Mucosa of descending colon (tissue), 3 donors: ENCODE measurements around the gene FASTKD3. TPM values are rescaled to one million over a fixed set of nuclear protein-coding genes. Genes with fewer than 3 reads are reported as not detected.
A peak's percentile ranks its signal among the peaks of the same experiment; 100 is the strongest.

ENCODE experiments used
- ATAC-seq: fragments of 200-7000 bp; cut with Tn5 transposase; one replicate; pipeline ENCODE4 v1.9.1; 2020; ENCODE audit warnings: mild to moderate bottlenecking, moderate library complexity
- DNase-seq, 3 donors: peaks; one replicate each; pipeline ENCODE4 v3.0.0-alpha.2; 2020
- H3K36me3 ChIP-seq: fragments of 200-600 bp; one replicate; pipeline ENCODE4 v1.8.0; 2021; ENCODE audit warnings: low read depth, mild to moderate bottlenecking
- H3K4me1 ChIP-seq: fragments of 200-600 bp; one replicate; pipeline ENCODE4 v1.8.0; 2021; ENCODE audit warnings: low read depth, mild to moderate bottlenecking
- H3K4me3 ChIP-seq: fragments of 200-600 bp; one replicate; pipeline ENCODE4 v1.8.0; 2021; ENCODE audit warnings: mild to moderate bottlenecking
- H3K9me3 ChIP-seq: fragments of 200-600 bp; one replicate; pipeline ENCODE4 v1.8.0; 2021; ENCODE audit warnings: mild to moderate bottlenecking
- intact Hi-C, 2 donors: fragments of 100-400 bp; cut with DNase I in 1 of 2; cut with micrococcal nuclease in 1 of 2; formaldehyde crosslinking; loops; one replicate each; pipeline versions ENCODE4 v1.11.0 to v1.11.1; 2022; cut with DNase I, micrococcal nuclease
- total RNA-seq, 3 donors: library from RNA; stranded (reverse); fragmentation: NEBNext Ultra II Directional in 2 of 3; extraction: Animal tissue kit (Norgen Biotek cat#: 25700) in 2 of 3; gene quantifications; one replicate each; pipeline versions ENCODE4 v1.2.1 to v1.2.4, GENCODE V29; 2021 to 2023
- TF ChIP-seq, protein P1 (sequence below): fragments of 200-600 bp; IDR thresholded peaks from one replicate; pipeline ENCODE4 v1.8.0; 2022; ENCODE audit warnings: antibody characterized with exemption, mild to moderate bottlenecking
- donor health status: DM: no; HTN: no; CAD: no; lungs with moderate emphysema.
- donor health status: DM: no; HTN: no; CAD: no.
- donor health status: DM: no; HTN: yes; CAD: no.

FASTKD3 gene
- total RNA-seq, 3 donors from 2014 or later, result 9.2 to 11.7 (median 9.5) TPM

DNA sequence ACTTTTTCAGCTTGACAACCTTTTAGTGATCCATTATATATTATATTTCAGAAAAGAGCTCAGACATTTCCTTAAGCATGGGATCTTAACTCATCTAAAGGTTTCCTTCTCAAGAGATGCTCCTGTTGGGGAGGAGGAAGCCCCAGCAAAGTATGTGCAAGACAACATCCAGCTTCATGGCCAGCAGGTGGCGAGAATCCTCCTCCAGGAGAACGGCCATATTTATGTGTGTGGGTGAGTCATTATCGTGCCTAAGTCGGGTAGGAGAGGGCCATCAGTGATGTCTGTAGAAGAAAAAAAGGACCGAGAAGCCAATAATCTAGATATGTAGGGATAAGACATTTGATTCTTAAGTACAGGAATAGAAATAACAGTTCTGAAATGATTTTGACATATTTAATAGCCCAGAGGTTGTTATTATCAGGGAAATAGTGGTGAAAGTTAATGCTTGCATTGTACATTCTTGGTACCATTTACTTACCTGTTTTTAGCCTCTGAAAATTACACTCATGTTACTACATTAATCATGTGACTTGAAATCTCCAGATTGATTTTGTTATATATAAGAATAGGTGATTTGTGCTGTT, 28.3 kb upstream of the FASTKD3 start:
- Histone ChIP-seq H3K4me3 (no peak overlapping the region), H3K9me3 (no peaks in the 10 kb centered on the region), H3K4me1 (peaks cover 3% of the 10 kb centered on the region), H3K36me3 (no peaks in the 10 kb centered on the region)
- ATAC-seq (peak; percentile 49), DNase-seq (peak in 1 of 3 donors; percentile 16)
- TF ChIP-seq, protein P1, sequence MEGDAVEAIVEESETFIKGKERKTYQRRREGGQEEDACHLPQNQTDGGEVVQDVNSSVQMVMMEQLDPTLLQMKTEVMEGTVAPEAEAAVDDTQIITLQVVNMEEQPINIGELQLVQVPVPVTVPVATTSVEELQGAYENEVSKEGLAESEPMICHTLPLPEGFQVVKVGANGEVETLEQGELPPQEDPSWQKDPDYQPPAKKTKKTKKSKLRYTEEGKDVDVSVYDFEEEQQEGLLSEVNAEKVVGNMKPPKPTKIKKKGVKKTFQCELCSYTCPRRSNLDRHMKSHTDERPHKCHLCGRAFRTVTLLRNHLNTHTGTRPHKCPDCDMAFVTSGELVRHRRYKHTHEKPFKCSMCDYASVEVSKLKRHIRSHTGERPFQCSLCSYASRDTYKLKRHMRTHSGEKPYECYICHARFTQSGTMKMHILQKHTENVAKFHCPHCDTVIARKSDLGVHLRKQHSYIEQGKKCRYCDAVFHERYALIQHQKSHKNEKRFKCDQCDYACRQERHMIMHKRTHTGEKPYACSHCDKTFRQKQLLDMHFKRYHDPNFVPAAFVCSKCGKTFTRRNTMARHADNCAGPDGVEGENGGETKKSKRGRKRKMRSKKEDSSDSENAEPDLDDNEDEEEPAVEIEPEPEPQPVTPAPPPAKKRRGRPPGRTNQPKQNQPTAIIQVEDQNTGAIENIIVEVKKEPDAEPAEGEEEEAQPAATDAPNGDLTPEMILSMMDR, result no peak
- intact Hi-C loops, result no loop called here

DNA sequence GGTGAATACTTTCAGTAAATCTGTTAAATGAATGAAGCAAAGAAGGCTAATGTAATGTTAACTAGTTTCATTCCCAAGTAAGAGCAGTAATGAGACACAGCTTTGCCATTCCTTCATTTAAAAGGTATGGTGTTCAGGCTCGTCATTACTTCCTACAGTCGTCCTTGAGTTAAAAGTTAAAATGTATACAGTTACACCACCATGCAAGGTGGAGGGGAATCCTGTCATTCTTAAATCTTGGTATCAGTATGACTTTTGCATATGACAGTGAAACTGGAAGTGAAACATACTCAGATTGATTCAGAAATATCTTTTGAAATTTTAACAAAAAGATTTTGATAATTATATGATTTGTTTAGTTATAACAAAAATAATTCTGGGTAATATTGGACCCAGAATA, 26.0 kb upstream of the FASTKD3 start:
- H3K36me3 ChIP-seq, result peaks cover 1% of the 10 kb centered on the region

DNA sequence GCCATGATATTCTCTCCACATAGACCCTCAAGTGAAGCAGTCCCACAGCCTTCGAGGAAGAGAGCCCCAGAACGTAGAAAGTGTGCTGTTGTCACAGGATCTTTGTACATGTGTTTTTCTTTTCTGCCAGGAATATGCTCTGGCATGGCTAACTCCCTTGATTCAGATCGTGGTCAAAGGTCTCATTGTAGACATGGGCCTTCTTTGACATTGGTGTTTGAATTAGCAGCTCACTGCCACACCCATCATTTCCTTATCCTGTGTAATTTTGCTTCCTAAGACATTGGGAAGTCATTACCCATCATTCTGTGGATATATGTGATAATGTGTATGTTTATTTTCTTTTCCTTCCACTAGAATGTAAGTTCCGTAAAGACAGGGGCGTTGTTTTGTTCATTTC, 25.6 kb upstream of the FASTKD3 start:
- peak; percentile 86 for ATAC-seq
- peak in 1 of 3 donors; percentile 18 for DNase-seq
- TF ChIP-seq, protein P1, result no peak
- Histone ChIP-seq H3K4me1 (peaks cover 3% of the 10 kb centered on the region), H3K4me3 (no peak overlapping the region), H3K36me3 (peaks cover 5% of the 10 kb centered on the region), H3K9me3 (no peaks in the 10 kb centered on the region)
- intact Hi-C loops, result no loop called here

More for the DNA sequence above, 26.0 kb upstream of the FASTKD3 start:
- no peak for ATAC-seq
- Histone ChIP-seq H3K9me3 (no peaks in the 10 kb centered on the region), H3K4me1 (peaks cover 3% of the 10 kb centered on the region), H3K4me3 (no peak overlapping the region)
- intact Hi-C loops, result no loop called here
- TF ChIP-seq, protein P1, result no peak
- no peak for DNase-seq

DNA sequence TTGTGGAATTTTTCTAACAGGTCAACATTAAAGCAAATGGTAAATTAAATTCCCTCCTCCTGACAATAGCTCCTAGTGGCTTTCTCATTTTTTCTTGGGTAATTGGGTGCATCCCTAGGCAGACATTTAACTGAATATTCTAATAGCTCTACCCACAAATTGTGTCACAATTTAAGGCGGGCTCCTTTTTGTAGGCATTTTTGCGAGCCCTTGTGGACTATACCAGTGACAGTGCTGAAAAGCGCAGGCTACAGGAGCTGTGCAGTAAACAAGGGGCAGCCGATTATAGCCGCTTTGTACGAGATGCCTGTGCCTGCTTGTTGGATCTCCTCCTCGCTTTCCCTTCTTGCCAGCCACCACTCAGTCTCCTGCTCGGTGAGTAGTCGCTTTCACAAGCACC, 20.1 kb upstream of the FASTKD3 start:
- DNase-seq (no peak), ATAC-seq (no peak)
- TF ChIP-seq, protein P1, result no peak
- intact Hi-C loops, result no loop called here
- H3K4me3 ChIP-seq, result no peak overlapping the region
- H3K36me3 ChIP-seq, result peaks cover 9% of the 10 kb centered on the region
- no peaks in the 10 kb centered on the region for H3K4me1 ChIP-seq
- H3K9me3 ChIP-seq, result no peaks in the 10 kb centered on the region

DNA sequence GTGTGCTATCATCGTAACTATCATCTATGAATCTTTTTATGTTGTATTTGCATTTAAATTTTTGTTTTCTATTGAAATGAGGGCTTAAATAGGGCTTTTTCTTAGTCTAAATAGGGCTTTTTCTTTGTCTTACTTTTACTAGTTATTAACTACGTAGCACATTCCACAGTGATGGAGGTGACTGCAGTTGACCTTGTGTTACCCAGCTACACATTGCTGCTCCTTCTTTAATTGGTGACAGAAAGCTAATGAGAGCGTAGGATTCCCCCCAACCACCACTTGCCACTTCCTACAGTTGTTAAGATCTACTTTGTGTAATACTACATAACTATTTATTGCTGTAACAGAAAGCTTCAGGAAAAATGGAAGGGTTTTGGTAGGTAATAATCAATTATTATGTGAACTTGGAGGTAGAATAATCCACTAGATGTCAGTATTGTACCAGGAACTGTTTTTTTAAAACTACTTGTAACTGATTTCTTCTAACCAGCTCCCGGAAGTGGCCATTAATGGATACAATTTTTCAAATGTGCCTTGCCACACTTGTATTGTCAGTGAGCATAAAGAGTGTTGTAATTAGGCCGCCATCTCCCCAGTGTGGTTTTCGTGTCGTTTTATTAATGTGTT, 18.1 kb upstream of the FASTKD3 start:
- DNase-seq (no peak), ATAC-seq (peak; percentile 58)
- Histone ChIP-seq H3K4me3 (no peak overlapping the region), H3K9me3 (no peaks in the 10 kb centered on the region), H3K36me3 (peaks cover 9% of the 10 kb centered on the region), H3K4me1 (no peaks in the 10 kb centered on the region)
- TF ChIP-seq, protein P1, result no peak
- intact Hi-C loops, result no loop called here
